ENCODE measurements around the gene GALNT10.

DNA sequence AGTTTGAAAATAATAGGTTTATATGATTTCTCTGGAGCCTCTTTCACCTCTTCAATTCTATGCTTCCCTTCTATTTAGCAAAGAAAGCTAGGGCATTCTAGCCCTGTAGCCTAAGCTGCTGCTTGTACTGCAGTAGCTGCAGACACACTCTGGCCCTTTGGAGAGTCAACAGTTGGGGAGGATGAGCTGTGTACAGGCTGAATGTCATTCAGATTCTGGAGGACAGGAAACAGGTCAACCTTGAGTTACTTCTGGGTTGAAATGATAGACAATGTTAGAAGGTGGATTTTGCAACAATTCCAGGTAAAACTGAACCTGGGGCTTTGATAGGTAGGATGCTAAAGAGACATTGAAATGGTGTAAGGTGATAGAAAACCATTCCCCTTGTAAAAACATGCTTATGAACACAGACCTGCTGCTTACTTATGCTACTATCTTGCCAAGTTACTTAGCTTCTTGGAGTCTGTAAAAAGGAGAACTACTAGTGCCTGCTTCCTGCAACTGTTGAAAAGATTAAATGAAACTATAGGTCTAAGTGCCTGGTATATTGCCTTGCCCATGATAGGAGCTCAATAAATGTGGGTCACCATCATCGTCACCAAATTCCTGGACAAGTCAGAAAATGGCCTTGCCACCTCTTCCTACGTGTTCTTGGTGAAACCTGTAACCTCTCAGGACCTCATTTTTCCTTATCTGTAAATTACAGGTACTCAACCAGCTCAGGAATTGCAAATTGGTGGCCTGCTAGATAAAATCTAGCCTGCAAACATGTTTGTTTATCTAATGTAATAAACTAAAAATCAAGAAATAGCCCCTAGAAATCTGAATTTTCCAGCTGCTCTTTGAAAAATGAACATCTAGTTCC, 83.7 kb downstream of the GALNT10 start:
- TF ChIP-seq POLR2A (IDR thresholded peaks at IDR 0.05), result no peak
- TF ChIP-seq, protein P1, sequence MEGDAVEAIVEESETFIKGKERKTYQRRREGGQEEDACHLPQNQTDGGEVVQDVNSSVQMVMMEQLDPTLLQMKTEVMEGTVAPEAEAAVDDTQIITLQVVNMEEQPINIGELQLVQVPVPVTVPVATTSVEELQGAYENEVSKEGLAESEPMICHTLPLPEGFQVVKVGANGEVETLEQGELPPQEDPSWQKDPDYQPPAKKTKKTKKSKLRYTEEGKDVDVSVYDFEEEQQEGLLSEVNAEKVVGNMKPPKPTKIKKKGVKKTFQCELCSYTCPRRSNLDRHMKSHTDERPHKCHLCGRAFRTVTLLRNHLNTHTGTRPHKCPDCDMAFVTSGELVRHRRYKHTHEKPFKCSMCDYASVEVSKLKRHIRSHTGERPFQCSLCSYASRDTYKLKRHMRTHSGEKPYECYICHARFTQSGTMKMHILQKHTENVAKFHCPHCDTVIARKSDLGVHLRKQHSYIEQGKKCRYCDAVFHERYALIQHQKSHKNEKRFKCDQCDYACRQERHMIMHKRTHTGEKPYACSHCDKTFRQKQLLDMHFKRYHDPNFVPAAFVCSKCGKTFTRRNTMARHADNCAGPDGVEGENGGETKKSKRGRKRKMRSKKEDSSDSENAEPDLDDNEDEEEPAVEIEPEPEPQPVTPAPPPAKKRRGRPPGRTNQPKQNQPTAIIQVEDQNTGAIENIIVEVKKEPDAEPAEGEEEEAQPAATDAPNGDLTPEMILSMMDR (IDR thresholded peaks at IDR 0.05), result no peak

Data from suprapubic skin (tissue), 3 donors.